Transverse colon (tissue), 3 donors: Measurements from ENCODE around the gene MAPKBP1.

Source experiments
- EP300 ChIP-seq: sonication (generic); formaldehyde crosslinking; IDR thresholded peaks from one replicate; pipeline ENCODE4 v1.6.1; 2017; ENCODE audit warnings: antibody characterized with exemption, low read depth
- TF ChIP-seq, protein P1 (sequence below), 5 experiments: fragments of 200-600 bp in 3 of 5; fragments of 450-650 bp in 2 of 5; sonication (generic) in 3 of 5; IDR thresholded peaks; 1 replicate in 2 of 5; 2 replicates in 3 of 5; pipeline ENCODE4 v1.5.1; 2016 to 2017; ENCODE audit warnings: antibody characterized with exemption in 5 of 5, inconsistent platforms in 3 of 5, mild to moderate bottlenecking in 2 of 5, moderate library complexity in 1 of 5

DNA sequence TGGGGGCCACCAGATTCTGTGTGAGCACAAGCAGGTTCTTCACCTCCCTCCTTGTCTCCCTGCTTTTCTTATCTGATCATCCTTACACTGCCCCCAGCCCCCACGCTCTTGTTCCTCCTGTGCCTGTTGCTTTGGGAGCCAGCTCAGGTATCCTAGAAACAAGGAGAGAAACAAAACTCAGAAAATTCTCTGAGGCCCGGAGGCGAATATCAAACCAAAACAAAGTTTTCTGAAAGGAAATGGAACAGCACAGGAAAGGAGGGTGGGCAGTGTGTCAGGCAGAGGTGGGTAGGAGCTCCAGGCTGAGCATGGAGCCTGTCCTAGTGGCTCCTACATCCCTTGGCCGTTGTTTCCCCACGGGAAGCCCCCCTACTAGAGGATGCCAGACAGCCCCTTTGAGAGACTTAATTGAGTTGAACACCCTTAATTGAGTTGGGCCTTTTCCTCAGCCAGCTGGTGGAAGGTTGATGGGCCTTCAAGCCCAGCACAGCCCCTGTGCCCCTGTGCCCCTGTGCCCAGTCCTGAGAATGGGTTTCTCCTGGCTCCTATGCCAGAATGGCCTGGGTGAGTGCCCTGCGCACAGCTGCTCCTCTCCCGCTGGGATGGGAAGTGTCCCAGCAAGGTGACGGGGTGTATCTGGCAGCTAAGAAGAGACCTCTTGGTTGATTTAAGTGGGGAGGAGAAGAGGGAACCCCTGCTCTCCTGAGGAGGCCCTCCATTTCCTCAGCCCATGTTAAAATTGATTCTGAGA lies 30.8 kb downstream of the MAPKBP1 start:
- TF ChIP-seq, protein P1, sequence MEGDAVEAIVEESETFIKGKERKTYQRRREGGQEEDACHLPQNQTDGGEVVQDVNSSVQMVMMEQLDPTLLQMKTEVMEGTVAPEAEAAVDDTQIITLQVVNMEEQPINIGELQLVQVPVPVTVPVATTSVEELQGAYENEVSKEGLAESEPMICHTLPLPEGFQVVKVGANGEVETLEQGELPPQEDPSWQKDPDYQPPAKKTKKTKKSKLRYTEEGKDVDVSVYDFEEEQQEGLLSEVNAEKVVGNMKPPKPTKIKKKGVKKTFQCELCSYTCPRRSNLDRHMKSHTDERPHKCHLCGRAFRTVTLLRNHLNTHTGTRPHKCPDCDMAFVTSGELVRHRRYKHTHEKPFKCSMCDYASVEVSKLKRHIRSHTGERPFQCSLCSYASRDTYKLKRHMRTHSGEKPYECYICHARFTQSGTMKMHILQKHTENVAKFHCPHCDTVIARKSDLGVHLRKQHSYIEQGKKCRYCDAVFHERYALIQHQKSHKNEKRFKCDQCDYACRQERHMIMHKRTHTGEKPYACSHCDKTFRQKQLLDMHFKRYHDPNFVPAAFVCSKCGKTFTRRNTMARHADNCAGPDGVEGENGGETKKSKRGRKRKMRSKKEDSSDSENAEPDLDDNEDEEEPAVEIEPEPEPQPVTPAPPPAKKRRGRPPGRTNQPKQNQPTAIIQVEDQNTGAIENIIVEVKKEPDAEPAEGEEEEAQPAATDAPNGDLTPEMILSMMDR (IDR thresholded peaks at IDR 0.05): no peak
- TF ChIP-seq EP300: no peak
